Measurements from ENCODE around the gene FAM13B. TPM values are rescaled to one million over a fixed set of nuclear protein-coding genes. Genes with fewer than 3 reads are reported as not detected.
A peak's percentile ranks its signal among the peaks of the same experiment; 100 is the strongest.

Gene FAM13B
- polyA plus RNA-seq, 3 donors, result 11.5 to 17.0 (median 12.9) TPM

- H3K4me1 Mint-ChIP-seq, result peaks cover 13% of the 10 kb centered on the region
- H3K27me3 Mint-ChIP-seq (ENCODE audit: low read depth in 3 of 3), result peaks cover 0 to 3% (median 0%) of the 10 kb centered on the region in 3 donors
- H3K27ac Mint-ChIP-seq, result peak overlapping the region in 1 of 7 donors; percentile 46
- Histone ChIP-seq H4K20me1 (ENCODE audit: insufficient read depth, low read length) (no peaks in the 10 kb centered on the region), H3K9me3 (replicated peaks in 1 of 2; ENCODE audit: control insufficient read depth in 1 of 2, insufficient read depth in 1 of 2, low read length in 2 of 2) (no peaks in the 10 kb centered on the region), H3K4me2 (replicated peaks; ENCODE audit: extremely low read depth, low read length, poor library complexity, severe bottlenecking) (no peak overlapping the region), H3K27ac (ENCODE audit: low read depth in 1 of 2, low read length in 2 of 2) (no peak overlapping the region), H3K4me1 (ENCODE audit: control insufficient read depth in 1 of 2, insufficient read depth in 2 of 2, low read length in 2 of 2) (no peaks in the 10 kb centered on the region), H3K27me3 (ENCODE audit: control insufficient read depth in 2 of 2, insufficient read depth in 2 of 2, low read length in 2 of 2) (no peaks in the 10 kb centered on the region), H3K9ac (ENCODE audit: insufficient read depth, low read length, poor library complexity, severe bottlenecking) (no peak overlapping the region), H3K79me2 (ENCODE audit: insufficient read depth, low read length) (no peaks in the 10 kb centered on the region), H3K4me3 (replicated peaks in 1 of 3; ENCODE audit: low read depth in 2 of 3, low read length in 3 of 3) (no peak overlapping the region), H2AFZ (ENCODE audit: insufficient read depth, low read depth, low read length, poor library complexity, severe bottlenecking) (no peak overlapping the region), H3K36me3 (replicated peaks in 1 of 2; ENCODE audit: control insufficient read depth in 1 of 2, insufficient read depth in 2 of 2, low read length in 2 of 2) (no peaks in the 10 kb centered on the region)
- no peaks in the 10 kb centered on the region for H3K9me3 Mint-ChIP-seq
- DNase-seq, result no peak
- TF ChIP-seq CTCF (IDR thresholded peaks at IDR 0.05), result no peak
- intact Hi-C loops (cut with micrococcal nuclease), result no loop called here
- H3K4me3 Mint-ChIP-seq, result no peak overlapping the region
- WGBS (ENCODE audit: insufficient coverage), result 100% methylated on average over 1 of the region's 3 CpGs
- H3K36me3 Mint-ChIP-seq, result no peaks in the 10 kb centered on the region
Measured at GRCh38 chr5:137896560-137896959, 136.3 kb downstream of the FAM13B start.

- intact Hi-C loops (cut with micrococcal nuclease), result no loop called here
- Mint-ChIP-seq H3K9me3 (no peaks in the 10 kb centered on the region), H3K27ac (no peak overlapping the region)
Measured at GRCh38 chr5:137894586-137894985, 138.3 kb downstream of the FAM13B start.

More at GRCh38 chr5:137894586-137894985, 138.3 kb downstream of the FAM13B start:
- H3K27ac ChIP-seq (ENCODE audit: low read depth in 1 of 2, low read length in 2 of 2), result no peak overlapping the region
- no peak overlapping the region for H2AFZ ChIP-seq (ENCODE audit: insufficient read depth, low read depth, low read length, poor library complexity, severe bottlenecking)
- H3K36me3 Mint-ChIP-seq, result no peaks in the 10 kb centered on the region
- no peak overlapping the region for H3K4me2 ChIP-seq (replicated peaks; ENCODE audit: extremely low read depth, low read length, poor library complexity, severe bottlenecking)
- peaks cover 9% of the 10 kb centered on the region for H3K4me1 Mint-ChIP-seq
- no peak for DNase-seq
- H3K9me3 ChIP-seq (replicated peaks in 1 of 2; ENCODE audit: control insufficient read depth in 1 of 2, insufficient read depth in 1 of 2, low read length in 2 of 2), result no peaks in the 10 kb centered on the region
- no peak for TF ChIP-seq CTCF (IDR thresholded peaks at IDR 0.05)
- no peaks in the 10 kb centered on the region for H3K79me2 ChIP-seq (ENCODE audit: insufficient read depth, low read length)
- peaks cover 2% of the 10 kb centered on the region in 2 donors for H3K4me1 ChIP-seq (ENCODE audit: control insufficient read depth in 1 of 2, insufficient read depth in 2 of 2, low read length in 2 of 2)
- H3K4me3 ChIP-seq (replicated peaks in 1 of 3; ENCODE audit: low read depth in 2 of 3, low read length in 3 of 3), result no peak overlapping the region
- no peaks in the 10 kb centered on the region for H4K20me1 ChIP-seq (ENCODE audit: insufficient read depth, low read length)
- H3K36me3 ChIP-seq (replicated peaks in 1 of 2; ENCODE audit: control insufficient read depth in 1 of 2, insufficient read depth in 2 of 2, low read length in 2 of 2), result no peaks in the 10 kb centered on the region
- H3K4me3 Mint-ChIP-seq, result no peak overlapping the region
- no peak overlapping the region for H3K9ac ChIP-seq (ENCODE audit: insufficient read depth, low read length, poor library complexity, severe bottlenecking)
- peaks cover 0 to 3% (median 0%) of the 10 kb centered on the region in 3 donors for H3K27me3 Mint-ChIP-seq (ENCODE audit: low read depth in 3 of 3)
- H3K27me3 ChIP-seq (ENCODE audit: control insufficient read depth in 2 of 2, insufficient read depth in 2 of 2, low read length in 2 of 2), result no peaks in the 10 kb centered on the region
